Muscle of leg (tissue), 11 donors: Measurements from ENCODE around the gene PSMD13. TPM values are rescaled to one million over a fixed set of nuclear protein-coding genes. Genes with fewer than 3 reads are reported as not detected.
A peak's percentile ranks its signal among the peaks of the same experiment; 100 is the strongest.
"Not testable (repeated sequence)": the region's sequence is repeated elsewhere in the genome, so short reads cannot be mapped to it uniquely, and the experiment has no call there.

Source experiments
- DNase-seq: peaks from one replicate; pipeline ENCODE4 v3.0.0; 2013
- H3K27ac ChIP-seq: one replicate; pipeline ENCODE4 v1.5.1; 2013; ENCODE audit warnings: mild to moderate bottlenecking, low read length, control low read depth
- H3K27me3 ChIP-seq: one replicate; pipeline ENCODE4 v1.6.1; 2013; ENCODE audit warnings: low read length; ENCODE audit not compliant: control insufficient read depth, insufficient read depth
- H3K36me3 ChIP-seq: one replicate; pipeline ENCODE4 v1.6.1; 2013; ENCODE audit warnings: low read length; ENCODE audit not compliant: control insufficient read depth, insufficient read depth
- H3K4me1 ChIP-seq: one replicate; pipeline ENCODE4 v1.6.1; 2013; ENCODE audit warnings: low read length; ENCODE audit not compliant: control insufficient read depth, insufficient read depth
- H3K4me3 ChIP-seq: one replicate; pipeline ENCODE4 v1.5.1; 2013; ENCODE audit warnings: low read length, control low read depth
- H3K9me3 ChIP-seq: replicated peaks from 2 replicates; pipeline ENCODE4 v1.6.1; 2013; ENCODE audit warnings: low read depth, low read length; ENCODE audit not compliant: control insufficient read depth
- WGBS: methylation state at CpG from one replicate; pipeline ENCODE4 v1.1.5; 2013; ENCODE audit warnings: missing lambda C conversion rate; ENCODE audit not compliant: insufficient coverage; 5-methylcytosine and 5-hydroxymethylcytosine counted together
- polyA plus RNA-seq, 8 donors: library from polyadenylated mRNA; unstranded; fragments of 120-200 nt; gene quantifications; one replicate each; pipeline versions ENCODE4 v1.2.1 to v1.2.3, GENCODE V29; 2013; ENCODE audit warnings: inconsistent platforms in 1 of 8, low replicate concordance in 1 of 8; ENCODE audit not compliant: insufficient read length in 8 of 8, insufficient read depth in 1 of 8
- total RNA-seq: library from RNA; stranded (reverse); fragments of 120-200 nt; gene quantifications from one replicate; pipeline ENCODE4 v1.2.4, GENCODE V29; 2013

The PSMD13 gene
- total and polyA plus RNA-seq, 9 donors = 82.6 to 115 (median 106) TPM

- Histone ChIP-seq H3K4me1 (no peaks in the 10 kb centered on the region), H3K9me3 (no peaks in the 10 kb centered on the region), H3K36me3 (peaks cover 31% of the 10 kb centered on the region), H3K27ac (no peak overlapping the region), H3K27me3 (no peaks in the 10 kb centered on the region), H3K4me3 (no peak overlapping the region)
- no peak for DNase-seq
- 91% methylated on average over 10 of the region's 10 CpGs for WGBS
Observed at GRCh38 chr11:225734-226453, 10.9 kb upstream of the PSMD13 start.

GRCh38 chr11:227824-228379, 8.9 kb upstream of the PSMD13 start:
- H3K4me3 ChIP-seq = no peak overlapping the region
- H3K27ac ChIP-seq = no peak overlapping the region
- no peaks in the 10 kb centered on the region for H3K27me3 ChIP-seq
- H3K9me3 ChIP-seq = no peaks in the 10 kb centered on the region
- no peak for DNase-seq
- WGBS = 85% methylated on average over 2 of the region's 6 CpGs
- no peaks in the 10 kb centered on the region for H3K4me1 ChIP-seq
- H3K36me3 ChIP-seq = peaks cover 25% of the 10 kb centered on the region

- no peak for DNase-seq
- Histone ChIP-seq H3K36me3 (peaks cover 14% of the 10 kb centered on the region), H3K4me3 (no peak overlapping the region), H3K27me3 (no peaks in the 10 kb centered on the region), H3K27ac (no peak overlapping the region), H3K9me3 (no peaks in the 10 kb centered on the region), H3K4me1 (peaks cover 4% of the 10 kb centered on the region)
- 91% methylated on average over 6 of the region's 10 CpGs for WGBS
Observed at GRCh38 chr11:230431-230830, 6.3 kb upstream of the PSMD13 start.

- Histone ChIP-seq H3K9me3 (no peaks in the 10 kb centered on the region), H3K36me3 (peaks cover 10% of the 10 kb centered on the region), H3K27me3 (no peaks in the 10 kb centered on the region), H3K4me3 (no peak overlapping the region), H3K4me1 (peaks cover 10% of the 10 kb centered on the region), H3K27ac (no peak overlapping the region)
- DNase-seq = no peak
- 89% methylated on average over 18 of the region's 20 CpGs for WGBS
Observed at GRCh38 chr11:232783-233565, 3.8 kb upstream of the PSMD13 start.

- H3K4me1 ChIP-seq = peaks cover 10% of the 10 kb centered on the region
Observed at GRCh38 chr11:235180-235579, 1.6 kb upstream of the PSMD13 start.

GRCh38 chr11:235609-235996, 1.2 kb upstream of the PSMD13 start:
- H3K4me3 ChIP-seq = peak overlapping the region; percentile 91
- H3K4me1 ChIP-seq = peaks cover 10% of the 10 kb centered on the region
- peaks cover 8% of the 10 kb centered on the region for H3K36me3 ChIP-seq
- no peaks in the 10 kb centered on the region for H3K9me3 ChIP-seq
- no peaks in the 10 kb centered on the region for H3K27me3 ChIP-seq
- no peak for DNase-seq
- H3K27ac ChIP-seq = peak overlapping the region; percentile 88
- WGBS = 0% methylated on average over 7 of the region's 13 CpGs

More at GRCh38 chr11:235180-235579, 1.6 kb upstream of the PSMD13 start:
- Histone ChIP-seq H3K27me3 (no peaks in the 10 kb centered on the region), H3K36me3 (peaks cover 11% of the 10 kb centered on the region), H3K4me3 (peak overlapping the region; percentile 91), H3K9me3 (no peaks in the 10 kb centered on the region), H3K27ac (no peak overlapping the region)
- DNase-seq = no peak
- 93% methylated on average over 5 of the region's 8 CpGs for WGBS

GRCh38 chr11:235997-236773, 591 bp upstream of the PSMD13 start, which contains the start of gene SIRT3:
SIRT3 (minus strand) TSS chr11:236342; CDS start chr11:236328, 14 bp downstream.
- peak within 1 kb of the TSS; percentile 98 for H3K4me3 ChIP-seq
- DNase-seq = peak; percentile 93
- no peaks in the 10 kb centered on the region for H3K27me3 ChIP-seq
- H3K4me1 ChIP-seq = peaks cover 10% of the 10 kb centered on the region
- peak within 1 kb of the TSS; percentile 98 for H3K27ac ChIP-seq
- H3K36me3 ChIP-seq = peaks cover 12% of the 10 kb centered on the region
- WGBS = 0% methylated on average over 24 of the region's 70 CpGs
- no peaks in the 10 kb centered on the region for H3K9me3 ChIP-seq

GRCh38 chr11:238346-238745, 1.6 kb downstream of the PSMD13 start:
- Histone ChIP-seq H3K36me3 (peaks cover 18% of the 10 kb centered on the region), H3K4me1 (peaks cover 10% of the 10 kb centered on the region)
- DNase-seq, H3K27ac ChIP-seq, H3K4me3 ChIP-seq, H3K27me3 ChIP-seq, H3K9me3 ChIP-seq: not testable (repeated sequence)
- 83% methylated on average over 6 of the region's 7 CpGs for WGBS

GRCh38 chr11:240315-240714, 3.5 kb downstream of the PSMD13 start:
- Histone ChIP-seq H3K4me3 (no peak overlapping the region), H3K27ac (no peak overlapping the region), H3K9me3 (no peaks in the 10 kb centered on the region), H3K4me1 (peaks cover 8% of the 10 kb centered on the region), H3K36me3 (peaks cover 29% of the 10 kb centered on the region), H3K27me3 (no peaks in the 10 kb centered on the region)
- no peak for DNase-seq
- WGBS = no CpG with 5 or more reads among the region's 1 CpG
